ENCODE results near the gene ARPC1B.
A peak's percentile ranks its signal among the peaks of the same experiment; 100 is the strongest.
"Not testable (repeated sequence)": the region's sequence is repeated elsewhere in the genome, so short reads cannot be mapped to it uniquely, and the experiment has no call there.

The ARPC1B gene

GRCh38 chr7:99383791-99384370, 9.4 kb downstream of the ARPC1B start:
- H3K4me3 ChIP-seq (replicated peaks in 1 of 2; ENCODE audit: low read depth in 2 of 2, low read length in 2 of 2) = no peak overlapping the region
- TF ChIP-seq, protein P1, sequence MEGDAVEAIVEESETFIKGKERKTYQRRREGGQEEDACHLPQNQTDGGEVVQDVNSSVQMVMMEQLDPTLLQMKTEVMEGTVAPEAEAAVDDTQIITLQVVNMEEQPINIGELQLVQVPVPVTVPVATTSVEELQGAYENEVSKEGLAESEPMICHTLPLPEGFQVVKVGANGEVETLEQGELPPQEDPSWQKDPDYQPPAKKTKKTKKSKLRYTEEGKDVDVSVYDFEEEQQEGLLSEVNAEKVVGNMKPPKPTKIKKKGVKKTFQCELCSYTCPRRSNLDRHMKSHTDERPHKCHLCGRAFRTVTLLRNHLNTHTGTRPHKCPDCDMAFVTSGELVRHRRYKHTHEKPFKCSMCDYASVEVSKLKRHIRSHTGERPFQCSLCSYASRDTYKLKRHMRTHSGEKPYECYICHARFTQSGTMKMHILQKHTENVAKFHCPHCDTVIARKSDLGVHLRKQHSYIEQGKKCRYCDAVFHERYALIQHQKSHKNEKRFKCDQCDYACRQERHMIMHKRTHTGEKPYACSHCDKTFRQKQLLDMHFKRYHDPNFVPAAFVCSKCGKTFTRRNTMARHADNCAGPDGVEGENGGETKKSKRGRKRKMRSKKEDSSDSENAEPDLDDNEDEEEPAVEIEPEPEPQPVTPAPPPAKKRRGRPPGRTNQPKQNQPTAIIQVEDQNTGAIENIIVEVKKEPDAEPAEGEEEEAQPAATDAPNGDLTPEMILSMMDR (IDR thresholded peaks at IDR 0.05; ENCODE audit: low read depth, low read length) = no peak
- DNase-seq (ENCODE audit: low read depth in 2 of 2) = no peak

- TF ChIP-seq, protein P1 (IDR thresholded peaks at IDR 0.05; ENCODE audit: low read depth, low read length) = no peak
- no peak overlapping the region for H3K4me3 ChIP-seq (replicated peaks in 1 of 2; ENCODE audit: low read depth in 2 of 2, low read length in 2 of 2)
- no peak for DNase-seq (ENCODE audit: low read depth in 2 of 2)
These were observed 10.0 kb downstream of the ARPC1B start for GRCh38 chr7:99384523-99384922.

- TF ChIP-seq, protein P1 (IDR thresholded peaks at IDR 0.05; ENCODE audit: low read depth, low read length) = no peak
- no peak for DNase-seq (ENCODE audit: low read depth in 2 of 2)
- no peak overlapping the region for H3K4me3 ChIP-seq (replicated peaks in 1 of 2; ENCODE audit: low read depth in 2 of 2, low read length in 2 of 2)
These were observed 11.0 kb downstream of the ARPC1B start for GRCh38 chr7:99385564-99385963.

- no peak overlapping the region for H3K4me3 ChIP-seq (replicated peaks in 1 of 2; ENCODE audit: low read depth in 2 of 2, low read length in 2 of 2)
- DNase-seq (ENCODE audit: low read depth in 2 of 2) = peak; percentile 58 to 64
- TF ChIP-seq, protein P1 (IDR thresholded peaks at IDR 0.05; ENCODE audit: low read depth, low read length) = peak; percentile 32
These were observed 12.2 kb downstream of the ARPC1B start for GRCh38 chr7:99386584-99387238.

DNA sequence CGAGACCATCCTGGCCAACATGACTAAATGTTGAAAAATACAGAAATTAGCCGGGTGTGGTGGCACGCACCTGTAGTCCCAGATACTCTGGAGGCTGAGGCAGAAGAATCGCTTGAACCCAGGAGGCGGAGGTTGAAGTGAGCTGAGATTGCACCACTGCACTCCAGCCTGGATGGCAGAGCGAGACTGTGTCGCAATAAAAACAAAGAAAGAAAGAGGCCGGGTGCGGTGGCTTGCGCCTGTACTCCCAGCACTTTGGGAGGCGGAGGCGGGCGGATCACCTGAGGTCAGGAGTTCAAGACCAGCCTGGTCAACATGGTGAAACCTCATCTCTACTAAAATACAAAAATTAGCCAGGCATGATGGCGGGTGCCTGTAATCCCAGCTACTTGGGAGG, 12.7 kb downstream of the ARPC1B start:
- not testable (repeated sequence) for H3K4me3 ChIP-seq (replicated peaks in 1 of 2; ENCODE audit: low read depth in 2 of 2, low read length in 2 of 2); DNase-seq (ENCODE audit: low read depth in 2 of 2)

- H3K4me3 ChIP-seq (replicated peaks in 1 of 2; ENCODE audit: low read depth in 2 of 2, low read length in 2 of 2) = no peak overlapping the region
- DNase-seq (ENCODE audit: low read depth in 2 of 2) = no peak
- TF ChIP-seq, protein P1 (IDR thresholded peaks at IDR 0.05; ENCODE audit: low read depth, low read length) = no peak
These were observed 13.4 kb downstream of the ARPC1B start for GRCh38 chr7:99387912-99388311.

DNA sequence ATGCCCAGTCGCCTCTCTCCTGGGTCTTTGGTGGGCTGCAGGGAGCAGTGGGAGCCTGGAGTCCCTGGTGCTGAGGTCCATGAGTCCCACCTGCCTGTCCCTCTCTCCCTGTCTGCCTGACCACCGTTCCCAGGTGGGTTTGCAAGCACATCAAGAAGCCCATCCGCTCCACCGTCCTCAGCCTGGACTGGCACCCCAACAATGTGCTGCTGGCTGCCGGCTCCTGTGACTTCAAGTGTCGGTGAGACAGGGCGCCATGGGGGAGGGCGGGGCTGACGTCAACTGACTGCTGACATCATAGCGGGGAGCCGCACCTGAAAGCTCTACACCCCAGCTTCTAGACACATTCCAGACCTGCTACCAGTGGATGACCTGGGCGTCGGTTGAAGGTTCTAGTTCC, 15.2 kb downstream of the ARPC1B start:
- TF ChIP-seq, protein P1 (IDR thresholded peaks at IDR 0.05; ENCODE audit: low read depth, low read length) = no peak
- no peak overlapping the region for H3K4me3 ChIP-seq (replicated peaks in 1 of 2; ENCODE audit: low read depth in 2 of 2, low read length in 2 of 2)
- DNase-seq (ENCODE audit: low read depth in 2 of 2) = no peak

Measured in cardiac fibroblast (primary cell).